Measurements from ENCODE around the gene CKAP4. TPM values are rescaled to one million over a fixed set of nuclear protein-coding genes. Genes with fewer than 3 reads are reported as not detected.

The CKAP4 gene
- total RNA-seq, 1 experiment from 2014 or later: 62.4 TPM

DNA sequence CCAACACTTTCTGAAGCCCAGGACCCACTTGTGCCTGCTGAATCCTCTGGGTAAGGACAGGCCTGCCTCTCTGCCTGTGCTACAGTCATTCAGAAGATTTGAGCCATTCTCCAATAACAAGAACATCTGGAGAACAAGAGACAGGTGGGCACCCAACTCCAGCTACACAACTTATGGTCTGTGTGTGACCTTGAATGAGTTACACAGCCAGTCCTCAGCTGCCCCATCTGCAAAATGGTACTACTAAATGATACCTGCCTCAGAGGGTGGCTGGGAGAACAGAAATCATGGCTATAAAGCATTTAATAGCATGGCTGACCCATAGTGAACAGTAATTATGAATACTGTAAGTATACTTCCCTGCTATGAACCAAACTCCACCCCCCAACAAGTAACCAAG lies 4.2 kb downstream of the CKAP4 start:
- Histone ChIP-seq H2BK5ac (ENCODE audit: insufficient read length, low read length) (no peak overlapping the region), H2AK5ac (ENCODE audit: insufficient read length, low read length) (no peak overlapping the region), H3K79me2 (ENCODE audit: insufficient read depth, low read length) (no peaks in the 10 kb centered on the region), H3K79me1 (ENCODE audit: insufficient read depth, low read depth, low read length, poor library complexity, severe bottlenecking) (peaks cover 3% of the 10 kb centered on the region), H3T11ph (ENCODE audit: low read length) (no peak overlapping the region), H3K9ac (ENCODE audit: extremely low read depth, insufficient read length, low read length) (no peak overlapping the region), H3K23ac (ENCODE audit: insufficient read length, low read depth, low read length) (no peak overlapping the region), H3K27ac (ENCODE audit: insufficient read length, low read depth, low read length) (no peak overlapping the region), H3K18ac (ENCODE audit: insufficient read length, low read depth, low read length) (no peak overlapping the region), H2BK15ac (ENCODE audit: low read depth, low read length) (no peak overlapping the region), H2AFZ (ENCODE audit: low read length) (no peak overlapping the region), H3K27me3 (ENCODE audit: insufficient read depth, low read length) (no peaks in the 10 kb centered on the region), H4K5ac (ENCODE audit: insufficient read length, low read depth, low read length) (no peak overlapping the region), H3K14ac (ENCODE audit: insufficient read depth, low read length) (no peak overlapping the region), H3K4ac (ENCODE audit: low read depth, low read length) (no peak overlapping the region), H3K9me3 (ENCODE audit: control insufficient read depth, low read depth, low read length) (no peaks in the 10 kb centered on the region), H2BK120ac (ENCODE audit: low read depth, low read length, poor library complexity, severe bottlenecking) (no peak overlapping the region), H4K20me1 (ENCODE audit: control insufficient read depth, insufficient read depth, insufficient read length) (no peaks in the 10 kb centered on the region), H3K4me2 (ENCODE audit: insufficient read depth, insufficient read length, low read length) (no peak overlapping the region), H2BK20ac (ENCODE audit: low read depth, low read length, poor library complexity, severe bottlenecking) (no peak overlapping the region), H2BK12ac (ENCODE audit: insufficient read length, low read depth, low read length) (no peak overlapping the region), H3K23me2 (ENCODE audit: insufficient read length, low read depth, low read length, poor library complexity, severe bottlenecking) (peaks cover 10% of the 10 kb centered on the region), H3K4me1 (ENCODE audit: insufficient read depth, low read length) (no peaks in the 10 kb centered on the region), H4K8ac (replicated peaks; ENCODE audit: insufficient read length, low read depth, low read length) (no peak overlapping the region), H3K56ac (ENCODE audit: insufficient read length, low read depth, low read length) (no peak overlapping the region), H4K91ac (ENCODE audit: insufficient read length, low read depth, low read length) (no peak overlapping the region)
- Mint-ChIP-seq H3K9me3 (no peaks in the 10 kb centered on the region), H3K27me3 (ENCODE audit: low read depth) (no peaks in the 10 kb centered on the region), H3K4me3 (no peak overlapping the region), H3K36me3 (ENCODE audit: insufficient read depth in 1 of 3, low read depth in 3 of 3) (peaks cover 21 to 41% (median 38%) of the 10 kb centered on the region in 3 experiments), H3K27ac (no peak overlapping the region), H3K4me1 (peaks cover 8% of the 10 kb centered on the region in 2 experiments)
- TF ChIP-seq, protein P1, sequence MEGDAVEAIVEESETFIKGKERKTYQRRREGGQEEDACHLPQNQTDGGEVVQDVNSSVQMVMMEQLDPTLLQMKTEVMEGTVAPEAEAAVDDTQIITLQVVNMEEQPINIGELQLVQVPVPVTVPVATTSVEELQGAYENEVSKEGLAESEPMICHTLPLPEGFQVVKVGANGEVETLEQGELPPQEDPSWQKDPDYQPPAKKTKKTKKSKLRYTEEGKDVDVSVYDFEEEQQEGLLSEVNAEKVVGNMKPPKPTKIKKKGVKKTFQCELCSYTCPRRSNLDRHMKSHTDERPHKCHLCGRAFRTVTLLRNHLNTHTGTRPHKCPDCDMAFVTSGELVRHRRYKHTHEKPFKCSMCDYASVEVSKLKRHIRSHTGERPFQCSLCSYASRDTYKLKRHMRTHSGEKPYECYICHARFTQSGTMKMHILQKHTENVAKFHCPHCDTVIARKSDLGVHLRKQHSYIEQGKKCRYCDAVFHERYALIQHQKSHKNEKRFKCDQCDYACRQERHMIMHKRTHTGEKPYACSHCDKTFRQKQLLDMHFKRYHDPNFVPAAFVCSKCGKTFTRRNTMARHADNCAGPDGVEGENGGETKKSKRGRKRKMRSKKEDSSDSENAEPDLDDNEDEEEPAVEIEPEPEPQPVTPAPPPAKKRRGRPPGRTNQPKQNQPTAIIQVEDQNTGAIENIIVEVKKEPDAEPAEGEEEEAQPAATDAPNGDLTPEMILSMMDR (conservative IDR thresholded peaks at IDR 0.05): no peak
- no peak for DNase-seq

Data from H9 (cell line).